Prostate gland (tissue), 2 donors: ENCODE results near the gene MIOX.

ENCODE experiments used
- CTCF ChIP-seq, 4 experiments: fragments of 200-600 bp in 2 of 4; fragments of 450-650 bp in 2 of 4; sonication (generic) in 2 of 4; IDR thresholded peaks; 1 replicate in 3 of 4; 2 replicates in 1 of 4; pipeline ENCODE4 v1.5.1; 2016 to 2019; ENCODE audit warnings: antibody characterized with exemption in 4 of 4, mild to moderate bottlenecking in 2 of 4, moderate library complexity in 2 of 4
- POLR2A ChIP-seq: fragments of 450-650 bp; IDR thresholded peaks from one replicate; pipeline ENCODE4 v1.6.1; 2016; ENCODE audit warnings: antibody characterized with exemption, mild to moderate bottlenecking
- POLR2AphosphoS5 ChIP-seq: sonication (generic); formaldehyde crosslinking; IDR thresholded peaks from one replicate; pipeline ENCODE4 v1.6.1; 2017; ENCODE audit warnings: antibody characterized with exemption

- no peak for TF ChIP-seq CTCF (IDR thresholded peaks at IDR 0.05)
- no peak for TF ChIP-seq POLR2AphosphoS5
- no peak for TF ChIP-seq POLR2A
These were observed 42.0 kb upstream of the MIOX start for GRCh38 chr22:50444663-50445062.
